SW 1271 (cell line): ENCODE data around the gene SPN.
"Not testable (repeated sequence)": the region's sequence is repeated elsewhere in the genome, so short reads cannot be mapped to it uniquely, and the experiment has no call there.

Experiments used
- DNase-seq, 2 experiments: peaks; one replicate each; lab custom pipeline; 2025; lab: John Stamatoyannopoulos, UW

SPN gene

GRCh38 chr16:29676989-29677785, 14.1 kb downstream of the SPN start:
- DNase-seq, result no peak

- no peak for DNase-seq
These were observed 15.7 kb downstream of the SPN start, which contains the start of gene QPRT for GRCh38 chr16:29678691-29679267. Gene QPRT, plus strand, starts transcription at chr16:29679180. Its CDS starts 18 bp downstream, at chr16:29679198.

GRCh38 chr16:29680180-29680598, 17.1 kb downstream of the SPN start:
- no peak for DNase-seq

GRCh38 chr16:29683543-29684090, 20.6 kb downstream of the SPN start:
- no peak for DNase-seq

- DNase-seq, result no peak
These were observed 21.6 kb downstream of the SPN start for GRCh38 chr16:29684679-29685078.

- no peak for DNase-seq
These were observed 23.8 kb downstream of the SPN start for GRCh38 chr16:29686740-29687332.

GRCh38 chr16:29687755-29688154, 24.7 kb downstream of the SPN start:
- DNase-seq, result no peak

- DNase-seq, result no peak
These were observed 25.1 kb downstream of the SPN start for GRCh38 chr16:29688172-29688571.

- DNase-seq, result not testable (repeated sequence)
These were observed 26.7 kb downstream of the SPN start for GRCh38 chr16:29689490-29690351.

- not testable (repeated sequence) for DNase-seq
These were observed 29.6 kb downstream of the SPN start for GRCh38 chr16:29692606-29693005.

- DNase-seq, result no peak
These were observed 31.5 kb downstream of the SPN start for GRCh38 chr16:29694384-29695195.

- not testable (repeated sequence) for DNase-seq
These were observed 32.6 kb downstream of the SPN start for GRCh38 chr16:29695675-29696074.

GRCh38 chr16:29696881-29697331, 33.9 kb downstream of the SPN start:
- DNase-seq, result no peak

GRCh38 chr16:29697391-29697790, 34.3 kb downstream of the SPN start:
- DNase-seq, result no peak

GRCh38 chr16:29698042-29698441, 35.0 kb downstream of the SPN start:
- no peak for DNase-seq

- DNase-seq, result no peak
These were observed 35.7 kb downstream of the SPN start for GRCh38 chr16:29698484-29699323.

GRCh38 chr16:29699324-29700219, 36.5 kb downstream of the SPN start:
- no peak for DNase-seq

- peak; percentile 65 to 78 for DNase-seq
These were observed 37.4 kb downstream of the SPN start for GRCh38 chr16:29700253-29700987.
